Activated CD4-positive, CD25-positive, alpha-beta regulatory T cell (primary cell): Measurements from ENCODE around the gene C20orf144.
"Not testable (repeated sequence)": the region's sequence is repeated elsewhere in the genome, so short reads cannot be mapped to it uniquely, and the experiment has no call there.

ENCODE experiments used
- DNase-seq, 4 experiments: peaks; one replicate each; lab custom pipeline; 2025; lab: John Stamatoyannopoulos, UW

The C20orf144 gene

DNA sequence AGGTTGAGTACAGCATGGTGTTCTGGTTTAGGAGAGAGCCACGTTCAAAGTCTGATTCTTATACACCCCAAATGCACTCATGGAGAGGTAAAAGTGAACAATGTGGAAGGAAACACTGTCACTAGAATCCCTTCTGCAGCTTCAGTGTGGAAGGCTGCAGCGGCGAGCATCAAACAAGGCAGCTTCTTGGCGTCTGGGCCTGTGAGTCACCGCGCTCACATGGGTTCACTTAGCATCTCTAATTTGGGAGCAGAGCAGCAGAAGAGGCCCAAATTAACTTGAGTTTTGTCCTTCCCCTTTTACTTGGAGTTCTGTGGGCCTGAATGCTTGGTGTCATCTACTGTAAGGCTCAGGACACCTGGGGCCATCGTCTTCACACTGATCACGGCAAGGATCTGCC lies 35.0 kb downstream of the C20orf144 start:
- no peak for DNase-seq

DNA sequence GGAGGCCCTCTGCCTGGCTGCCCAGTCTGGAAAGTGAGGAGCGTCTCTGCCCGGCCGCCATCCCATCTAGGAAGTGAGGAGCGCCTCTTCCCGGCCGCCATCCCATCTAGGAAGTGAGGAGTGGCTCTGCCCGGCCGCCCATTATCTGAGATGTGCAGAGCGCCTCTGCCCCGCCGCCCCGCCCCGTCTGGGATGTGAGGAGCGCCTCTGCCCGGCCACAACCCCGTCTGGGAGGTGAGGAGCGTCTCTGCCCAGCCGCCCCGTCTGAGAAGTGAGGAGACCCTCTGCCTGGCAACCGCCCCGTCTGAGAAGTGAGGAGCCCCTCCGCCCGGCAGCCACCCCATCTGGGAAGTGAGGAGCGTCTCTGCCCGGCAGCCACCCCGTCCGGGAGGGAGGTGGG lies 36.8 kb downstream of the C20orf144 start:
- not testable (repeated sequence) for DNase-seq

DNA sequence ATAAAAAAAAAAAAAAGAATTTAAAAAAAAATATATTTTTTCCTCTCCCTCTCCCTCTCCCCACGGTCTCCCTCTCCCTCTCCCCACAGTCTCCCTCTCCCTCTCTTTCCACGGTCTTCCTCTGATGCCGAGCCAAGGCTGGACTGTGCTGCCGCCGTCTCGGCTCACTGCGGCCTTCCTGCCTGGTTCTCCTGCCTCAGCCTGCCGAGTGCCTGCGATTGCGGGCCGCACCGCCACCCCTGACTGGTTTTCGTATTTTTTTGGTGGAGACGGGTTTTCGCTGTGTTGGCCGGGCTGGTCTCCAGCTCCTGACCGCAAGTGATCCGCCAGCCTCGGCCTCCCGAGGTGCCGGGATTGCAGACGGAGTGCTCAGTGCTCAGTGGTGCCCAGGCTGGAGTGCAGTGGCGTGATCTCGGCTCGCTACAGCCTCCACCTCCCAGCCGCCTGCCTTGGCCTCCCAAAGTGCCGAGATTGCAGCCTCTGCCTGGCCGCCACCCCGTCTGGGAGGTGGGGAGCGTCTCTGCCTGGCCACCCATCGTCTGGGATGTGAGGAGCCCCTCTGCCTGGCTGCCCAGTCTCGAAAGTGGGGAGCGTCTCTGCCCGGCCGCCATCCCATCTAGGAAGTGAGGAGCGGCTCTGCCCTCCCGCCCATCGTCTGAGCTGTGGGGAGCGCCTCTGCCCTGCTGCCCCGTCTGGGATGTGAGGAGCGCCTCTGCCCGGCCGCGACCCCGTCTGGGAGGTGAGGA lies 38.7 kb downstream of the C20orf144 start:
- not testable (repeated sequence) for DNase-seq

DNA sequence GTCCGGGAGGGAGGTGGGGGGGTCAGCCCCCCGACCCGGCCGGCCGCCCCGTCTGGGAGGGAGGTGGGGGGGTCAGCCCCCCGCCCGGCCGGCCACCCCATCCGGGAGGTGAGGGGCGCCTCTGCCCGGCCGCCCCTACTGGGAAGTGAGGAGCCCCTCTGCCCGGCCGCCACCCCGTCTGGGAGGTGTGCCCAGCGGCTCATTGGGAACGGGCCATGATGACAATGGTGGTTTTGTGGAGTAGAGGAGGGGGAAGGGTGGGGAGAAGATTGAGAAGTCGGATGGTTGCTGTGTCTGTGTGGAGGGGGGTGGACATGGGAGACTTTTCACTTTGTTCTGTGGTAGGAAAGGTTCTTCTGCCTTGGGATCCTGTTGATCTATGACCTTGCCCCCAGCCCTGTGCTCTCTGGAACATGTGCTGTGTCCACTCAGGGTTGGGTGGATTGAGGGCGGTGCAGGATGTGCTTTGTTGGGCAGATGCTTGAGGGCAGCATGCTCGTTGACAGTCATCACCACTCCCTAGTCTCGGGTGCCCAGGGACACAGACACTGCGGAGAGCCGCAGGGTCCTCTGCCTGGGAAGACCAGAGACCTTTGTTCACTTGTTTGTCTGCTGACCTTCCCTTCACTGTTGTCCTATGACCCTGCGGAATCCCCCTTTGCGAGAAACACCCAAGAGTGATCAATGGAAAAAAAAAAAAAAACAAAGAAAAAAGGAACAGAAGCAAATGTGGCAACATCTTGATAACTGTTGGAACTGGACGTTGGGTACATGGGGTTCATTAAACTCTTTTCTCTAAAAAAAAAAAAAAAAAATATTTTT lies 39.7 kb downstream of the C20orf144 start:
- DNase-seq: no peak

GRCh38 chr20:33702861-33703260 lies 40.7 kb downstream of the C20orf144 start:
- DNase-seq: no peak

- no peak for DNase-seq
Observed at GRCh38 chr20:33703498-33704137, 41.5 kb downstream of the C20orf144 start.

- DNase-seq: no peak
Observed at GRCh38 chr20:33704197-33704924, 42.2 kb downstream of the C20orf144 start.

DNA sequence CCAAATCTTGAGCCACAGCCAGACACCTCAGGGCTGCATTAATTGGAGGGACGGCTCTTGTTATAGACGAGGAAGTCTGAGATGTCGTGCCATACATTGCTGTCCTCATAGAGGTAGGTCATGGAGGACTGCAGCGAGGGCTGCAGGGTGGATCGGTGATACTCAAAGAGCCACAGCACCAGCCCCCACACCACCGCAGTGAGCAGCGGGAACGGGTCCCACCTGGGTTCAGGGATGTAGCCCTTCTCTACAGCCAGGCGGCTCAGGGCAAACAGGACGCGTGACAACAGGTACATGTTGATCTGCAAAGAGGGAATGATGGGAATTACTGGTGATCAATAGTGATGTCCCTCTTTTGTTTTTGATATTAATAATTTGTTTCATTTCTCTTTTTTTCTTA lies 45.5 kb downstream of the C20orf144 start:
- DNase-seq: no peak

DNA sequence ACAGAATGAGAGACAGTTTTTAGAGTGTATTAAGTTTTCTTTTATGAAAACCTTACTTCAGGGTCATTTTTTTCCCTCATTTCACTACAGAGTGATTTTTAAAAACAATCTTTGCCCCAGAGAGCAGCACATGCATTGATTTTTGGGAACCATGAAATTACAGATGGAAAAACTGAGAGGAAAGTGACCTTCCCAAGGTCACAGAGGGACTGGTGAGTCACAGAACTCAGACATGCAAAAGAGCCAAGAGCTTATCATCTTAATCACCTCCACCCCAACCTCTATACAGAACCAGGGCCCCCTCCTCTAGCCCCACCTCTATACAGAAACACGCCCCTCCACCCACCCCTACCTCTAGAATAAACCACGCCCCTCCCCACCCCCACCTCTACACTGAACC lies 47.3 kb downstream of the C20orf144 start:
- no peak for DNase-seq

DNA sequence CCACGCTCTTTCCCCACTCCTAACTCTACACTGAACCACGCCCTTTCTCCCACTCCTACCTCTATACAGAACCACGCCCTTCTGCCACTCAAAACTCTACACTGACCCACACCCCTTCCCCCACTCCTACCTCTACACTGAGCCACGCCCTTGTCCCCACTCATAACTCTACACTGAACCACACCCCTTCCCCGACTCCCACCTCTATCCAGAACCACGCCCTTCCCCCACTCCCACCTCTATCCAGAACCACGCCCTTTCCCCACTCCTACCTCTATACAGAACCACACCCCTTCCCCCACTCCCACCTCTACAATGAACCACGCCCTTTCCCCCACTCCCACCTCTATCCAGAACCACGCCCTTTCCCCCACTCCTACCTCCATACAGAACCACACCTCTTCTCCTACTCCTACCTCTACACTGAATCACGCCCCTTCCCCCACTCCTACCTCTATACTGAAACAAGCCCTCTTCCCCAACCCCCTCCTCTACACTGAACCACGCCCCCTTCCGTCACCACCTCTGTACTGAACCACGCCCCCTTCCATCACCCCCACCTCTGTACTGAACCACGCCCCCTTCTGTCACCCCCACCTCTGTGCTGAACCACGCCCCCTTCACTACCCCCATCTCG lies 47.9 kb downstream of the C20orf144 start:
- DNase-seq: no peak

- no peak for DNase-seq
Observed at GRCh38 chr20:33710681-33711445, 48.7 kb downstream of the C20orf144 start.

- no peak for DNase-seq
Observed at GRCh38 chr20:33711446-33711738, 49.3 kb downstream of the C20orf144 start.
